Endothelial cell (in vitro differentiated cells): ENCODE measurements around the gene DCAF15. TPM values are rescaled to one million over a fixed set of nuclear protein-coding genes. Genes with fewer than 3 reads are reported as not detected.
A peak's percentile ranks its signal among the peaks of the same experiment; 100 is the strongest.

ENCODE experiments used
- DNase-seq: peaks from one replicate; pipeline ENCODE4 v3.0.0; 2021; ENCODE audit warnings: low spot score
- H3K27ac Mint-ChIP-seq: one replicate; pipeline ENCODE4 v1.8.0; 2021; ENCODE audit warnings: mixed read lengths, inconsistent platforms; ENCODE audit not compliant: unreplicated experiment
- H3K27me3 Mint-ChIP-seq: one replicate; pipeline ENCODE4 v1.8.0; 2021; ENCODE audit warnings: mild to moderate bottlenecking, moderate library complexity, mixed read lengths, inconsistent platforms; ENCODE audit not compliant: unreplicated experiment
- H3K36me3 Mint-ChIP-seq: one replicate; pipeline ENCODE4 v1.8.0; 2021; ENCODE audit warnings: mild to moderate bottlenecking, low read depth, mixed read lengths, inconsistent platforms; ENCODE audit not compliant: unreplicated experiment
- H3K4me1 Mint-ChIP-seq: one replicate; pipeline ENCODE4 v1.8.0; 2021; ENCODE audit warnings: mild to moderate bottlenecking, mixed read lengths, inconsistent platforms; ENCODE audit not compliant: unreplicated experiment
- H3K4me3 Mint-ChIP-seq: one replicate; pipeline ENCODE4 v1.8.0; 2021; ENCODE audit warnings: mild to moderate bottlenecking, mixed read lengths, inconsistent platforms; ENCODE audit not compliant: unreplicated experiment
- H3K9me3 Mint-ChIP-seq: one replicate; pipeline ENCODE4 v1.8.0; 2021; ENCODE audit warnings: mixed read lengths, inconsistent platforms; ENCODE audit not compliant: unreplicated experiment
- total RNA-seq: library from RNA; stranded (reverse); fragmentation: NEBNext Ultra II Directional; extraction: Animal tissue kit (Norgen Biotek cat#: 25700); gene quantifications from one replicate; pipeline ENCODE4 v1.2.1, GENCODE V29; 2021; ENCODE audit not compliant: unreplicated experiment
- TF ChIP-seq, protein P1 (sequence below): fragments of 200-600 bp; sonication (generic); IDR thresholded peaks from one replicate; pipeline ENCODE4 v1.5.0; 2021; ENCODE audit warnings: antibody characterized with exemption; ENCODE audit not compliant: unreplicated experiment

Gene DCAF15
- total RNA-seq, 1 donor from 2014 or later: 53.0 TPM

DNA sequence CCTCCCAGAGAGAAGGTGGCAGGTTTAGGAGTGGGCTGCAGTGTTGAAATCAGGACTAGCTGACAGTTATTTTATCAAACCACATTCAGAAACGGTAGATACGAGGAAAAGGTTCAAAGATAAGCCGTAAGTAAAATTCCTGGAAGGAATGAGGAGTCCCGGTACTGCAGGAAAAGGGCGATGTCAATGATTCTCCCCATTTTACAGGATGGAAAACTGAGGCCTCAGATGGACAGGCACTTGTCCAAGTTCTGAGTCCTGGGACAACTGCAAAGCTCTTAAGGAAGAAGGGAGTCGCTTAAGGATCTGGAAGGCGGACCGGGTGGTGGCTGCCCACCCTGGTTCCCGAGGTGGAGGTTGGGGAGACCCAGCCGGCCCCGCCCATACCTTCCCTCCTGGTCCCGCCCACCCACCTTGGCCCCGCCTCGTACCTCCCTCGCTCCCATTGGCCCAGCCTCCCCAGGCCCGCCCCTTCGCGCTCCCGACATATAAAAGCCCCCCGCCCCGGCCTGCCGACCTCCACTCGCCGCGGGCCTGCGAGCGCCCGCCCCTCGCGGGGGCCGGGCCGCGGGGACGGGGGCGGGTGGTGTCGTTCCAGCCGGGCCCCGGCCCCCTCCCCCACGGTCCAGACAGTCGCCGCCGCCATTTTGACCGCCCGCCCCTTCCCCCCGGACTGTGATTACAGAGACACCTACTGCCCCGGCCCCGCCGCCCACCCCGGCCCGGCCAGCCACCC is 53.2 kb downstream of the DCAF15 start:
- peak overlapping the region; percentile 89 for H3K27ac Mint-ChIP-seq
- TF ChIP-seq, protein P1, sequence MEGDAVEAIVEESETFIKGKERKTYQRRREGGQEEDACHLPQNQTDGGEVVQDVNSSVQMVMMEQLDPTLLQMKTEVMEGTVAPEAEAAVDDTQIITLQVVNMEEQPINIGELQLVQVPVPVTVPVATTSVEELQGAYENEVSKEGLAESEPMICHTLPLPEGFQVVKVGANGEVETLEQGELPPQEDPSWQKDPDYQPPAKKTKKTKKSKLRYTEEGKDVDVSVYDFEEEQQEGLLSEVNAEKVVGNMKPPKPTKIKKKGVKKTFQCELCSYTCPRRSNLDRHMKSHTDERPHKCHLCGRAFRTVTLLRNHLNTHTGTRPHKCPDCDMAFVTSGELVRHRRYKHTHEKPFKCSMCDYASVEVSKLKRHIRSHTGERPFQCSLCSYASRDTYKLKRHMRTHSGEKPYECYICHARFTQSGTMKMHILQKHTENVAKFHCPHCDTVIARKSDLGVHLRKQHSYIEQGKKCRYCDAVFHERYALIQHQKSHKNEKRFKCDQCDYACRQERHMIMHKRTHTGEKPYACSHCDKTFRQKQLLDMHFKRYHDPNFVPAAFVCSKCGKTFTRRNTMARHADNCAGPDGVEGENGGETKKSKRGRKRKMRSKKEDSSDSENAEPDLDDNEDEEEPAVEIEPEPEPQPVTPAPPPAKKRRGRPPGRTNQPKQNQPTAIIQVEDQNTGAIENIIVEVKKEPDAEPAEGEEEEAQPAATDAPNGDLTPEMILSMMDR: no peak
- peak overlapping the region; percentile 95 for H3K4me3 Mint-ChIP-seq
- H3K27me3 Mint-ChIP-seq: peaks cover 21% of the 10 kb centered on the region
- H3K36me3 Mint-ChIP-seq: peaks cover 4% of the 10 kb centered on the region
- peak; percentile 96 for DNase-seq
- no peaks in the 10 kb centered on the region for H3K9me3 Mint-ChIP-seq
- peaks cover 8% of the 10 kb centered on the region for H3K4me1 Mint-ChIP-seq

DNA sequence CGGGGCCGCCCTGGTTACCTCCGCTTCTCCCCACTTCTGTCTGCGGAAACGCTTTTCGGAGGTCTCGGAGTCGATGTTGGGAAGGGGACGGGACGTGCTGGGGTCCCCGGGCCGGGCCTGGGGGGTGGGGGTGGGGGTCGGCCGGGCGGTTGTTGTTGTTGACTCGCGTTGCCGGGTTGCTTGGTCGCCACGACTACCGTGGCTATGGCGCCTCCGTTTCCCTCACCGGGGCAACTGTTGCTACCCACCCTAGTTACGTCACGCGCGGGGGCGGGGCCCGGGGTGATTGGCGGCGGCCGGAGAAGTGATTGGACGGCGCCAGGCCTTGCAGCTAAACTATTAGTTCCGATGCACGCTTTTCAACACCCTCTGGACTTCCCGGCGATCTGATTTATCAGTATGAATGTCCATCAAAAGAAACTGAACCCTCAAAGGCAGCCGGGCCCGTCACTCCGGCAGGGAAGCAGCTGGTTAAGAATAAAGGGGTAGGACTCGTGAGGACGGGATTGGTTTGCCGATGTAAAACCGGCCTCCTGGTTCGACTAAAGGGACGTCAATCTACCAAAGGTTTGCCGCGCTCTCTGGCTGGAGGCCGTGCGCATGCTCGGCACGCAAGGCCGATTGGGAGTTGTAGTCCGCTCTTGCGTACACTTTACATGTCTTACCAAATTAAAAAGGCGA is 53.9 kb downstream of the DCAF15 start, which contains the start of gene RFX1:
Gene RFX1, minus strand, starts transcription at position 236 of the 681 bp plus-strand sequence. CDS start 12,477 bp downstream, outside the sequence.
- Mint-ChIP-seq H3K9me3 (no peaks in the 10 kb centered on the region), H3K4me3 (peak within 1 kb of the TSS; percentile 95), H3K27ac (peak within 1 kb of the TSS; percentile 100), H3K4me1 (peaks cover 8% of the 10 kb centered on the region), H3K27me3 (peaks cover 20% of the 10 kb centered on the region), H3K36me3 (peaks cover 4% of the 10 kb centered on the region)
- peak; percentile 100 for DNase-seq
- TF ChIP-seq, protein P1: no peak

GRCh38 chr19:14006766-14007562 is 54.7 kb downstream of the DCAF15 start:
- Mint-ChIP-seq H3K4me3 (peak overlapping the region; percentile 95), H3K36me3 (peaks cover 4% of the 10 kb centered on the region), H3K9me3 (no peaks in the 10 kb centered on the region), H3K4me1 (peaks cover 8% of the 10 kb centered on the region), H3K27me3 (peaks cover 20% of the 10 kb centered on the region), H3K27ac (peak overlapping the region; percentile 100)
- DNase-seq: peak; percentile 90
- TF ChIP-seq, protein P1: no peak

Other genes with a start within 250 kb of the DCAF15 start
- 165 TPM for gene MRI1, start 188.0 kb upstream of the DCAF15 start, total RNA-seq
- 98.4 TPM for gene C19orf53, start 178.1 kb upstream of the DCAF15 start, total RNA-seq
- 43.7 TPM for gene ZSWIM4, start 157.1 kb upstream of the DCAF15 start, total RNA-seq
- gene NANOS3, start 75.4 kb upstream of the DCAF15 start, total RNA-seq: 0.69 TPM
- gene BRME1, start 46.4 kb upstream of the DCAF15 start, total RNA-seq: 3.4 TPM
- gene CC2D1A, start 46.3 kb upstream of the DCAF15 start, total RNA-seq: 17.1 TPM
- gene PODNL1, start 14.1 kb upstream of the DCAF15 start, total RNA-seq: not detected
- gene RFX1, start 53.8 kb downstream of the DCAF15 start, total RNA-seq: 16.2 TPM
- gene RLN3, start 75.6 kb downstream of the DCAF15 start, total RNA-seq: not detected
- gene IL27RA, start 79.3 kb downstream of the DCAF15 start, total RNA-seq: 6.3 TPM
- gene PALM3, start 109.6 kb downstream of the DCAF15 start, total RNA-seq: 0.90 TPM
- not detected for gene MISP3, start 120.3 kb downstream of the DCAF15 start, total RNA-seq
- gene C19orf67, start 133.3 kb downstream of the DCAF15 start, total RNA-seq: not detected
- 29.5 TPM for gene SAMD1, start 138.2 kb downstream of the DCAF15 start, total RNA-seq
- 122 TPM for gene PRKACA, start 165.3 kb downstream of the DCAF15 start, total RNA-seq
- 7.1 TPM for gene ASF1B, start 184.1 kb downstream of the DCAF15 start, total RNA-seq